GM19328 (cell line): Measurements from ENCODE around the gene SNRNP48.

Source experiments
- ATAC-seq: cut with Tn5 transposase; IDR thresholded peaks from one replicate; pipeline ENCODE4 v1.9.1; 2021; ENCODE audit warnings: mild to moderate bottlenecking, moderate library complexity; ENCODE audit not compliant: unreplicated experiment

Gene SNRNP48

GRCh38 chr6:7591770-7592169 lies 1.8 kb downstream of the SNRNP48 start:
- no peak for ATAC-seq

GRCh38 chr6:7593229-7593628 lies 3.2 kb downstream of the SNRNP48 start:
- ATAC-seq = no peak

- ATAC-seq = no peak
Measured at GRCh38 chr6:7594579-7595125, 4.7 kb downstream of the SNRNP48 start.

GRCh38 chr6:7604003-7604402 lies 14.0 kb downstream of the SNRNP48 start:
- no peak for ATAC-seq

GRCh38 chr6:7604506-7604905 lies 14.5 kb downstream of the SNRNP48 start:
- no peak for ATAC-seq

- no peak for ATAC-seq
Measured at GRCh38 chr6:7615611-7616383, 25.8 kb downstream of the SNRNP48 start.

GRCh38 chr6:7617801-7618764 lies 28.1 kb downstream of the SNRNP48 start:
- ATAC-seq = no peak

- no peak for ATAC-seq
Measured at GRCh38 chr6:7621761-7622160, 31.8 kb downstream of the SNRNP48 start.

GRCh38 chr6:7624796-7625710 lies 35.1 kb downstream of the SNRNP48 start:
- no peak for ATAC-seq

GRCh38 chr6:7628479-7628878 lies 38.5 kb downstream of the SNRNP48 start:
- ATAC-seq = no peak

GRCh38 chr6:7628909-7629308 lies 38.9 kb downstream of the SNRNP48 start:
- no peak for ATAC-seq

GRCh38 chr6:7629321-7629720 lies 39.3 kb downstream of the SNRNP48 start:
- no peak for ATAC-seq

GRCh38 chr6:7630792-7631191 lies 40.8 kb downstream of the SNRNP48 start:
- no peak for ATAC-seq

- ATAC-seq = no peak
Measured at GRCh38 chr6:7631466-7631865, 41.5 kb downstream of the SNRNP48 start.

GRCh38 chr6:7632501-7633290 lies 42.7 kb downstream of the SNRNP48 start:
- no peak for ATAC-seq

GRCh38 chr6:7633361-7633760 lies 43.4 kb downstream of the SNRNP48 start:
- ATAC-seq = no peak

- ATAC-seq = no peak
Measured at GRCh38 chr6:7636151-7636550, 46.2 kb downstream of the SNRNP48 start.

- ATAC-seq = no peak
Measured at GRCh38 chr6:7637533-7637932, 47.5 kb downstream of the SNRNP48 start.

GRCh38 chr6:7639427-7639826 lies 49.4 kb downstream of the SNRNP48 start:
- ATAC-seq = no peak

GRCh38 chr6:7640016-7640415 lies 50.0 kb downstream of the SNRNP48 start:
- ATAC-seq = no peak
